T47D (cell line): ENCODE results near the gene CREBRF.

Experiments used
- DNase-seq, 2 experiments: peaks; one replicate each; pipeline versions ENCODE4 v3.0.0 to v3.0.0-alpha.2; 2011 to 2012; ENCODE audit warnings: low read depth in 1 of 2, low spot score in 1 of 2
- JUND ChIP-seq: IDR thresholded peaks from 2 replicates; pipeline ENCODE4 v1.6.1; 2012; ENCODE audit warnings: low read depth
- in situ Hi-C: cut with HindIII; loops from 2 replicates; pipeline ENCODE4 v1.10.0; 2016; ENCODE audit warnings: low sequenced_read_pairs, low pct_unique_long_range_greater_than_20kb

CREBRF gene

DNA sequence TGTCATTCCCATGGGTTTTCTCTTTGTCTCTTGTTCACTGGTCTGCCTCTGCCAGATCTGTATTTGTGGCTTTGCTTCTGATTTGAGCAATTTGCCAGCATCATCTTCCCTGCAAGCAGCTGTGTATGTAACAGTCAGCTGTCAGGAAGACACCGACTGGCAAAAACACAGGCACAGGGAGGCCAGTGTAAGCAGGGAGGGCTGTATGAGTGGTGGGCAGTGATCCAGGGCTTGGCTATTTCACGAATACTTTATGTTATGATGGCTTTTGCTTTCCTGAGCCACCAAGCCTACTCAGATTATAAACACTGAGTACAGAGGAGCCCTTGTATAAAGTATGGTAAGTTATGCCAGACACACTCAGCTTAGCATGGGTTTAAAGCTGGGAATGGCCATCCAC is 99.8 kb downstream of the CREBRF start:
- in situ Hi-C loops, result no loop called here
- no peak for TF ChIP-seq JUND
- DNase-seq, result no peak

DNA sequence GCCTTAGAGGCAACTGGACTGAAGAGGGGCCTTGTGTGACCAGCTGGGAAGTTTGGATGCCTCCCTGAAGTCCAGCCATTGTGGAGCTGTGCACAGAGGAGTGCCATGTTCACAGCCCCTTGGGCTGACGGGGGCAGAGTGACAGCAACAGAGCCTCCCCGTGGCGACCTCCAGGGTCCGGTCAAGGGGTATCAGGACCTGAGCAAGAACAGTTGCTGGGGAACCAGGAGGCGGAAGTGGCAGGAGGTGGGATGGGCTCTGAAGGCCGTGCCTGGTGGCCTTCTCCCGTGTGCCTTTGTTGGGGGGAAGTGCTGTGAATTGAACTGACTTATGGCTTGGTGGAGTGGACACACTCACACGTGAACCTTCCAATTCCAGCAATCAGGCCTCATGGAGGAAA is 102.2 kb downstream of the CREBRF start:
- TF ChIP-seq JUND, result no peak
- in situ Hi-C loops, result no loop called here
- no peak for DNase-seq

DNA sequence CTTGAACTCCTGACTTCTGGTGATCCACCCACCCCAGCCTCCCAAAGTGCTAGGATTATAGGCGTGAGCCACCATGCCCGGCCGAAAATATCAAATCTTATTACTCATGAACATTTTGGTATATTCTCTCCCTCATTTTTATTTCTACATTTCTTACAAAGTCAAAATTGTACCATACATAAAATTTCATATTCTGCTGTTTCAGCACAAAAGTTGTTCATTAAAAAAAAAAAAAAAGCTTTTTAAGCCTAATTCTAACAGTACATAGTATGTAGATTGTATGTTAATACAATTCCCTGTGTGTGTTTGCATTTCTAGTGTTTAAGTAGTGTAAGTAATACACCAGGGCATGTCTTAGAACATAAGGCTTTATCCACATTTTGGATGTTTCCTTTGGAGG is 103.1 kb downstream of the CREBRF start:
- no peak for TF ChIP-seq JUND
- no peak for DNase-seq

GRCh38 chr5:173161148-173161547 is 105.0 kb downstream of the CREBRF start:
- in situ Hi-C loops, result no loop called here

More for the DNA sequence above, 103.1 kb downstream of the CREBRF start:
- in situ Hi-C loops, result no loop called here

DNA sequence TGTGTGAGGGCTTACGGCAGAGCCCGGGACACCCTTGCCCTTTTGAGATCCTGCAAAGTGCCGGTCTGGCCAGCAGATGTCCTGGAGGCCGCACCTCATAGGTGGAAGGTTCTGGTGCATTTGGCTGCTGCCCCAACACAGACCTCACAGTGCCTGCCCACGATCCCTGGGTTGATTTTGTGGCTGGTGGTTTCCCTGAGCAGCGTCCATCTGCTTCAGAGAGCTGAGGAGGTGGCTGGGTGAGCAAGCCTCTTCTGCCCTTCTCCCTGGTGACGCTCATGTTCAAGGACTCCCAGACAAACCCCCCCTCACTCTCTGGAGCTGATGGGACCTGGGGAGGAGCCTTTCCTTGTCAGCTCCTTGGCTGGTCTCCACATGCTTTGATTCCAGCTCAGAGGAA is 107.1 kb downstream of the CREBRF start:
- DNase-seq, result no peak
- TF ChIP-seq JUND, result no peak
- in situ Hi-C loops, result no loop called here

More at GRCh38 chr5:173161148-173161547, 105.0 kb downstream of the CREBRF start:
- TF ChIP-seq JUND, result no peak
- DNase-seq, result no peak

DNA sequence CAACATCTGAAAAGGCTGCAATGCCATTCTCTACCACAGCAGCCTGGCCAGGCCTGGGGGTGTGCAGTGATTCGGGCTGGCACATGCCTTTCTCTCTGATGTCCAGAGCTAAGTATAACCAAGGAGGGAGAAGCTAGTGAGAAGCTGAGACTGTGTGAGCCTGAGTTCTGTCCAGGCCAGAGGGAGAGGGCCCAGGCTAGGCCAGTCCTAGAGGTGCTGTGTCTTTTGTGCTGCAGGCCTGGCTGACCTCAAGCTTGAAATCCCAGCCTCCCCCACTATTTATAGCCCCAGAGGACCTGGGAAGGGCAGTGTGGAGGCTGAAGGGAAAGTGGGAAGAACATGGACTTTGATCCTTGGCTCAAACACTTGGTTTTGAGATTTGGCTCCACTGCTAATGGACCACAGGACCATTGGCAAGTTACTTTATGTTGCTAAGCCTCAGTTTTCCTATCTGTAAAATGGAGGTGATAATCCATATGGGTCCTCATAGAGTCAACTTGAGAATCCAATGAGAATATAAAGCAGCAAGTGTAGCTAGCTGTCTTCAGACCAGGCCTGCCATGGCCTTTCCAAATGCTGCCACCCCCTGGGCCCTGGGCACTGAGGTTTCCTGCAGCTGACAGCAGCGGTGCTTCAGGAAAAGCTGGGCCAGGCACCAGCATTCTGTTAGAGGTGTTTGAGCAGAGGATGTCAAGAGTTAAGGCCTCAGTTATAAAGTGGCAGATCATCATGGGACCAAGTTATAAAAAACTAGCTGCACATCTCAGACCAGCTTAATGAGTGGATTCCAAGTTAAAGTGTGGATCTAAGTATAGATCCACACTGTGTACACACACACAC is 109.2 kb downstream of the CREBRF start:
- no peak for TF ChIP-seq JUND
- in situ Hi-C loops, result no loop called here
- no peak for DNase-seq

- TF ChIP-seq JUND, result no peak
- in situ Hi-C loops, result no loop called here
- DNase-seq, result no peak
These were observed 116.0 kb downstream of the CREBRF start for GRCh38 chr5:173172166-173172565.

DNA sequence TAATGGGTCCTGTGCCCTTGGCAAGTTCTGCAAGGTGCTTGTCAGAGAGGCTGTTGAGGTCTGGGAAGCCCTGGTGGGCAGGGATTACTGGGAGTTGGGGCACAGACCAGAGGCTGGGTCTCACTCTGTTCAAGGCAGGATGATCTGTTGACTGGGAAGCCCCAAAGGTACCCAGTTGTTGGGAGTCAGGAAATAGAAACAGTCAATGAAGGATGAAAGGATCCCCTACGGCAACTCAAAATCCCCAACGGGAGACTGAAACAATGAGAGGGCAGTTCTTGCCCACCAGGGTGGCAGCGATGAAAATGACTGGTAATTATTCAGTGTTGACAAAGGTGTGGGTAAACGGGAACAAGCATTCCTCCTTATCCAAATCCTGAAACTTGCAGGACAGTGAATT is 119.4 kb downstream of the CREBRF start:
- TF ChIP-seq JUND, result no peak
- DNase-seq, result no peak
- in situ Hi-C loops, result no loop called here

GRCh38 chr5:173178369-173178910 is 122.3 kb downstream of the CREBRF start:
- TF ChIP-seq JUND, result no peak
- DNase-seq, result no peak
- in situ Hi-C loops, result no loop called here

DNA sequence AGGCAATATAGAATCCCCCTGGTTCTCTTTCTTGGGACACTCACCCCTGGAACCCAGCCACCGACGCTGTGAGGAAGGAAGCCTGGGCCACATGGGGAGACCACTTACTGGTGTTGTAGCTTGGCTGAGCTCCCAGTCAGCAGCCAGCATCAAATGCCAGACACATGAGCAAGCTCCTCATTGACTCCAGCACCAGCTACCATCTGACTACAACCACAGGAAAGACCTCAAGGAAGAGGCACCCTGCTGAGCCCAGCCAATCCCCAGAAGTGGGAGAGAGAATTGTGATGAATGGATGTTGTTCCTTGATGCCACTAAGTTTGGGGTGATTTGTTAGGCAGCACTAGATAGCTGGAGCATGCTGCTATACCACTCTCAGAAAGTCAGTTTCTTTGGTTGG is 124.2 kb downstream of the CREBRF start:
- no peak for DNase-seq
- no peak for TF ChIP-seq JUND
- in situ Hi-C loops, result no loop called here

GRCh38 chr5:173187054-173187743 is 131.0 kb downstream of the CREBRF start:
- in situ Hi-C loops, result no loop called here
- TF ChIP-seq JUND, result no peak
- DNase-seq, result peak in 1 of 2 experiments; percentile 52

DNA sequence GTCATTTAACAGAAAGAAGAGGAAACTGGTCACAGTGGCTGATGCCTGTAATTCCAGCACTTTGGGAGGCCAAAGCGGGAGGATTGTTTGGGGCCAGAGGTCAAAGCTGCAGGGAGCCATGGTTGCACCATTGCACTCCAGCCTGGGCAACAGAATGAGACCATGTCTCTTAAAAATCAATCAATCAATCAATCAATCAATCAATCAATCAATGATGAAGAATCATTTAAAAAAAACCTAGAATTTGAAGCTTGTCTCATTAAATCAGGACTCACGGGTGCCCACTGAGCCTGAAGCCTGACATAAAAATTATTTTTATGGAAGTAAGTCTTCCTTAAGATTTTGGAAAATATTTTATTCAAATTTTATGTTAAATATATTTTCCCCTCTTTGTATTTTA is 132.1 kb downstream of the CREBRF start:
- TF ChIP-seq JUND, result no peak
- DNase-seq, result no peak
- in situ Hi-C loops, result no loop called here
